Mesenchymal stem cell (in vitro differentiated cells and primary cell): Measurements from ENCODE around the gene PUS10.

Source experiments
- DNase-seq: peaks from one replicate; pipeline ENCODE4 v3.0.0-alpha.2; 2013
- H2AFZ ChIP-seq: one replicate; pipeline ENCODE4 v1.6.1; 2013; ENCODE audit warnings: low read depth, mild to moderate bottlenecking, control low read depth, inconsistent platforms, low read length, moderate library complexity
- H2AK5ac ChIP-seq: 2 replicates; pipeline ENCODE4 v1.6.1; 2013; ENCODE audit warnings: low read length, moderate library complexity, mild to moderate bottlenecking, inconsistent platforms; ENCODE audit not compliant: severe bottlenecking
- H2BK120ac ChIP-seq: one replicate; pipeline ENCODE4 v1.6.1; 2013; ENCODE audit warnings: low read depth, mild to moderate bottlenecking, inconsistent platforms, low read length, moderate library complexity
- H2BK12ac ChIP-seq, 2 experiments: one replicate each; pipeline ENCODE4 v1.6.1; 2013; ENCODE audit warnings: inconsistent platforms in 2 of 2, low read length in 2 of 2, mild to moderate bottlenecking in 2 of 2, moderate library complexity in 2 of 2, control low read depth in 1 of 2
- H2BK15ac ChIP-seq: one replicate; pipeline ENCODE4 v1.6.1; 2013; ENCODE audit warnings: mild to moderate bottlenecking, low read depth, inconsistent platforms; ENCODE audit not compliant: poor library complexity, severe bottlenecking
- H2BK5ac ChIP-seq: 2 replicates; pipeline ENCODE4 v1.6.1; 2013; ENCODE audit warnings: low read depth, mild to moderate bottlenecking, low read length, control low read depth, inconsistent platforms; ENCODE audit not compliant: poor library complexity, severe bottlenecking
- H3K14ac ChIP-seq, 2 experiments: one replicate each; pipeline ENCODE4 v1.6.1; 2013; ENCODE audit warnings: inconsistent platforms in 2 of 2, low read length in 2 of 2, control low read depth in 1 of 2, mild to moderate bottlenecking in 1 of 2, moderate library complexity in 1 of 2
- H3K18ac ChIP-seq, 2 experiments: one replicate each; pipeline ENCODE4 v1.6.1; 2013; ENCODE audit warnings: inconsistent platforms in 2 of 2, low read length in 2 of 2, control low read depth in 1 of 2, low read depth in 1 of 2, mild to moderate bottlenecking in 1 of 2
- H3K23ac ChIP-seq, 2 experiments: one replicate each; pipeline ENCODE4 v1.6.1; 2013; ENCODE audit warnings: inconsistent platforms in 2 of 2, low read length in 2 of 2, mild to moderate bottlenecking in 2 of 2, moderate library complexity in 2 of 2, control low read depth in 1 of 2
- H3K27ac ChIP-seq: 2 replicates; pipeline ENCODE4 v1.5.1; 2013; ENCODE audit warnings: mild to moderate bottlenecking, moderate library complexity, low read length, control low read depth, inconsistent platforms; ENCODE audit not compliant: poor library complexity, severe bottlenecking
- H3K27me3 ChIP-seq, 2 experiments: 2 replicates each; pipeline versions ENCODE4 v1.6.1 to v1.7.0; 2013; ENCODE audit warnings: low read length in 2 of 2, mild to moderate bottlenecking in 2 of 2, moderate library complexity in 2 of 2, control low read depth in 1 of 2, inconsistent platforms in 1 of 2; ENCODE audit not compliant: control insufficient read depth in 1 of 2, insufficient read depth in 1 of 2
- H3K36me3 ChIP-seq, 2 experiments: 2 replicates each; pipeline versions ENCODE4 v1.6.1 to v1.7.0; 2013; ENCODE audit warnings: low read length in 2 of 2, control low read depth in 1 of 2, inconsistent platforms in 1 of 2, low read depth in 1 of 2, mild to moderate bottlenecking in 1 of 2; ENCODE audit not compliant: insufficient read depth in 2 of 2, control insufficient read depth in 1 of 2
- H3K4ac ChIP-seq, 2 experiments: one replicate each; pipeline ENCODE4 v1.6.1; 2013; ENCODE audit warnings: inconsistent platforms in 2 of 2, low read length in 2 of 2, mild to moderate bottlenecking in 2 of 2, moderate library complexity in 2 of 2, control low read depth in 1 of 2, low read depth in 1 of 2
- H3K4me1 ChIP-seq: 2 replicates; pipeline ENCODE4 v1.6.1; 2013; ENCODE audit warnings: low read depth, low read length, control low read depth; ENCODE audit not compliant: control insufficient read depth, insufficient read depth
- H3K4me2 ChIP-seq: 2 replicates; pipeline ENCODE4 v1.6.1; 2013; ENCODE audit warnings: low read length, mild to moderate bottlenecking, inconsistent platforms; ENCODE audit not compliant: poor library complexity, severe bottlenecking
- H3K4me3 ChIP-seq, 2 experiments: 2 replicates each; pipeline versions ENCODE4 v1.5.1 to v1.7.0; 2013; ENCODE audit warnings: low read length in 2 of 2, mild to moderate bottlenecking in 2 of 2, control low read depth in 1 of 2, low read depth in 1 of 2; ENCODE audit not compliant: insufficient read depth in 1 of 2
- H3K79me1 ChIP-seq: replicated peaks from 2 replicates; pipeline ENCODE4 v1.6.1; 2013; ENCODE audit warnings: mild to moderate bottlenecking, control low read depth, low read length, inconsistent platforms; ENCODE audit not compliant: poor library complexity, severe bottlenecking
- H3K9ac ChIP-seq: 2 replicates; pipeline ENCODE4 v1.7.0; 2013; ENCODE audit warnings: mild to moderate bottlenecking, low read length, moderate library complexity
- H3K9me3 ChIP-seq: 2 replicates; pipeline ENCODE4 v1.7.0; 2013; ENCODE audit warnings: mild to moderate bottlenecking, low read length; ENCODE audit not compliant: control insufficient read depth
- H4K8ac ChIP-seq: one replicate; pipeline ENCODE4 v1.6.1; 2013; ENCODE audit warnings: inconsistent platforms, mild to moderate bottlenecking, low read length, moderate library complexity
- H4K91ac ChIP-seq: one replicate; pipeline ENCODE4 v1.6.1; 2013; ENCODE audit warnings: mild to moderate bottlenecking, low read length, inconsistent platforms
- WGBS: methylation state at CpG from one replicate; pipeline ENCODE4 v1.1.7; 2013; ENCODE audit warnings: mixed read lengths; 5-methylcytosine and 5-hydroxymethylcytosine counted together

The PUS10 gene

GRCh38 chr2:60966507-60967405 lies 51.3 kb downstream of the PUS10 start:
- Histone ChIP-seq H4K8ac (no peak overlapping the region), H3K23ac (no peak overlapping the region), H2AFZ (no peak overlapping the region), H3K9me3 (no peaks in the 10 kb centered on the region), H3K4me1 (no peaks in the 10 kb centered on the region), H2BK120ac (no peak overlapping the region), H2BK15ac (no peak overlapping the region), H2AK5ac (no peak overlapping the region), H3K18ac (no peak overlapping the region), H3K79me1 (no peaks in the 10 kb centered on the region), H3K27ac (no peak overlapping the region), H4K91ac (no peak overlapping the region), H3K4ac (no peak overlapping the region), H3K27me3 (no peaks in the 10 kb centered on the region), H3K4me2 (no peak overlapping the region), H2BK12ac (no peak overlapping the region), H2BK5ac (no peak overlapping the region), H3K9ac (no peak overlapping the region), H3K4me3 (no peak overlapping the region), H3K14ac (no peak overlapping the region), H3K36me3 (no peaks in the 10 kb centered on the region)
- DNase-seq = no peak
- no CpG with 5 or more reads among the region's 1 CpG for WGBS

DNA sequence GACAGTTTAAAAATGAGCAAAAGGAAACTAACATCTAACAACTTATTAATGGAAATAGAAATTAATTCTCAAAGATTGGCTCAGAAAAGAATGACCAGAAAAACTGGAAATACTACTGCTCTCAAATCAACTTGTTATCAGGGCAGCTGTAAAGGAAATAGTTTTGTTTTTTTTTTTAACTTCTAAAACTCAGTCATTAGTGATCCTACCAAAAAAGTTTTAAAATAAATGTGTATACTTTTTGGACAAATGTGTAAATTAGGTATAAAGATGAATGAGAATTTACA lies 52.6 kb downstream of the PUS10 start:
- H2AK5ac ChIP-seq = no peak overlapping the region
- H3K27me3 ChIP-seq = no peaks in the 10 kb centered on the region
- no peak overlapping the region for H2BK15ac ChIP-seq
- H3K4me2 ChIP-seq = no peak overlapping the region
- no peaks in the 10 kb centered on the region for H3K36me3 ChIP-seq
- H2BK12ac ChIP-seq = no peak overlapping the region
- H3K79me1 ChIP-seq = no peaks in the 10 kb centered on the region
- H3K27ac ChIP-seq = no peak overlapping the region
- no peak for DNase-seq
- no peak overlapping the region for H3K23ac ChIP-seq
- no peaks in the 10 kb centered on the region for H3K9me3 ChIP-seq
- H2BK5ac ChIP-seq = no peak overlapping the region
- no peak overlapping the region for H2BK120ac ChIP-seq
- H3K4me1 ChIP-seq = no peaks in the 10 kb centered on the region
- no peak overlapping the region for H3K9ac ChIP-seq
- H4K91ac ChIP-seq = no peak overlapping the region
- no peak overlapping the region for H4K8ac ChIP-seq
- H3K14ac ChIP-seq = no peak overlapping the region
- no peak overlapping the region for H3K18ac ChIP-seq
- no peak overlapping the region for H3K4me3 ChIP-seq
- no peak overlapping the region for H2AFZ ChIP-seq
- no peak overlapping the region for H3K4ac ChIP-seq

GRCh38 chr2:60964651-60965498 lies 53.2 kb downstream of the PUS10 start:
- H2BK15ac ChIP-seq = no peak overlapping the region
- WGBS = 82% methylated on average over 3 of the region's 7 CpGs
- no peak overlapping the region for H3K23ac ChIP-seq
- no peak overlapping the region for H3K9ac ChIP-seq
- H3K4me3 ChIP-seq = no peak overlapping the region
- H2AFZ ChIP-seq = no peak overlapping the region
- no peak overlapping the region for H3K27ac ChIP-seq
- no peak overlapping the region for H3K4ac ChIP-seq
- H3K14ac ChIP-seq = no peak overlapping the region
- H2AK5ac ChIP-seq = no peak overlapping the region
- H3K36me3 ChIP-seq = no peaks in the 10 kb centered on the region
- no peak overlapping the region for H4K91ac ChIP-seq
- no peak for DNase-seq
- H4K8ac ChIP-seq = no peak overlapping the region
- no peak overlapping the region for H2BK5ac ChIP-seq
- H3K4me2 ChIP-seq = no peak overlapping the region
- H3K27me3 ChIP-seq = no peaks in the 10 kb centered on the region
- no peak overlapping the region for H3K18ac ChIP-seq
- no peaks in the 10 kb centered on the region for H3K79me1 ChIP-seq
- no peaks in the 10 kb centered on the region for H3K9me3 ChIP-seq
- H2BK120ac ChIP-seq = no peak overlapping the region
- H3K4me1 ChIP-seq = no peaks in the 10 kb centered on the region
- no peak overlapping the region for H2BK12ac ChIP-seq

GRCh38 chr2:60963190-60963589 lies 54.9 kb downstream of the PUS10 start:
- H2BK15ac ChIP-seq = no peak overlapping the region
- no peak overlapping the region for H2BK120ac ChIP-seq
- H3K36me3 ChIP-seq = peaks cover 0 to 4% of the 10 kb centered on the region in 2 experiments
- H3K4me3 ChIP-seq = no peak overlapping the region
- H3K9ac ChIP-seq = no peak overlapping the region
- no peaks in the 10 kb centered on the region for H3K9me3 ChIP-seq
- DNase-seq = no peak
- H2AFZ ChIP-seq = no peak overlapping the region
- H4K8ac ChIP-seq = no peak overlapping the region
- H3K14ac ChIP-seq = no peak overlapping the region
- no peak overlapping the region for H3K4ac ChIP-seq
- no peak overlapping the region for H2BK12ac ChIP-seq
- no peak overlapping the region for H2AK5ac ChIP-seq
- peaks cover 2% of the 10 kb centered on the region for H3K4me1 ChIP-seq
- H3K79me1 ChIP-seq = no peaks in the 10 kb centered on the region
- H2BK5ac ChIP-seq = no peak overlapping the region
- H3K18ac ChIP-seq = no peak overlapping the region
- H3K23ac ChIP-seq = no peak overlapping the region
- no peak overlapping the region for H4K91ac ChIP-seq
- no peaks in the 10 kb centered on the region for H3K27me3 ChIP-seq
- H3K4me2 ChIP-seq = no peak overlapping the region
- no peak overlapping the region for H3K27ac ChIP-seq
